HG03439 (cell line): ENCODE measurements around the gene SLC9A5.

Experiments used
- ATAC-seq: cut with Tn5 transposase; IDR thresholded peaks from one replicate; pipeline ENCODE4 v1.9.1; 2021; ENCODE audit warnings: mild to moderate bottlenecking, moderate library complexity; ENCODE audit not compliant: unreplicated experiment

SLC9A5 gene

GRCh38 chr16:67280090-67281015 is 31.6 kb downstream of the SLC9A5 start:
- no peak for ATAC-seq

GRCh38 chr16:67281536-67282446 is 33.0 kb downstream of the SLC9A5 start:
- no peak for ATAC-seq

- ATAC-seq, result no peak
Observed at GRCh38 chr16:67282447-67282805, 33.6 kb downstream of the SLC9A5 start.

GRCh38 chr16:67283039-67283825 is 34.5 kb downstream of the SLC9A5 start:
- ATAC-seq, result no peak

DNA sequence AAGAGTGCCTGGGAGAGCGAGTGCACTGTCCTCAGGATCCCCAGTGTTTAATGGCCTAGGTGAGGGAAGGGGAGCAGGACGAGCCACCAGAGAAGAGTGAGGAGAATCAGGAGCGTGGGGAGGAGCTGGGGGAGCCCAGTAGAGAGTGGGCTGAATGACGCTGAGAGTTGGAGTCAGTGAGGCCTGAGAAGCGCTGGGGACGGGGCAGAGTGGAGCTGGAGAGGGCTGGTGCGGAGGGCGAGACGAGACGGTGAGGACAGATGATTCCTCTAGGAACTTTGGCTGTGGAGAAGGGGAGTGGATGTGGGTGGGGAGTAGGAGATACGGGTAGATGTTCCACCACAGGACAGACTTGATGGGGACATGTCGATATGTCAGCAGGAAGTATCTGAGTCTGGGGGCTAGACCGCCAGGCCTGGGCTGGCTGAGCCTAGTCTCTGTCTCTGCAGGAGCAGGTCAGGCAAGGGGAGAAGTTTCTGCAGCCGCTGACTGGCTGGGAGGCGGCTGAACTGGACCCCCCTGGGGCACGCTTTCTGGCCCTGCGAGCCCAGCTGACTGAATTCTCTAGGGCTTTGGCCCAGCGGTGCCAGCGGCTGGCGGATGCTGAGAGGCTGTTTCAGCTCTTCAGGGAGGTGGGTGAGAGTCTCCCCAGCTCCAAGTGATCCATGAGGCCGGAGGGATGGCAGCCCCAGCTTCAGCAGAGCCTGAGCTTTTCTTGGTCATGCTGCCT is 35.2 kb downstream of the SLC9A5 start:
- ATAC-seq, result no peak

DNA sequence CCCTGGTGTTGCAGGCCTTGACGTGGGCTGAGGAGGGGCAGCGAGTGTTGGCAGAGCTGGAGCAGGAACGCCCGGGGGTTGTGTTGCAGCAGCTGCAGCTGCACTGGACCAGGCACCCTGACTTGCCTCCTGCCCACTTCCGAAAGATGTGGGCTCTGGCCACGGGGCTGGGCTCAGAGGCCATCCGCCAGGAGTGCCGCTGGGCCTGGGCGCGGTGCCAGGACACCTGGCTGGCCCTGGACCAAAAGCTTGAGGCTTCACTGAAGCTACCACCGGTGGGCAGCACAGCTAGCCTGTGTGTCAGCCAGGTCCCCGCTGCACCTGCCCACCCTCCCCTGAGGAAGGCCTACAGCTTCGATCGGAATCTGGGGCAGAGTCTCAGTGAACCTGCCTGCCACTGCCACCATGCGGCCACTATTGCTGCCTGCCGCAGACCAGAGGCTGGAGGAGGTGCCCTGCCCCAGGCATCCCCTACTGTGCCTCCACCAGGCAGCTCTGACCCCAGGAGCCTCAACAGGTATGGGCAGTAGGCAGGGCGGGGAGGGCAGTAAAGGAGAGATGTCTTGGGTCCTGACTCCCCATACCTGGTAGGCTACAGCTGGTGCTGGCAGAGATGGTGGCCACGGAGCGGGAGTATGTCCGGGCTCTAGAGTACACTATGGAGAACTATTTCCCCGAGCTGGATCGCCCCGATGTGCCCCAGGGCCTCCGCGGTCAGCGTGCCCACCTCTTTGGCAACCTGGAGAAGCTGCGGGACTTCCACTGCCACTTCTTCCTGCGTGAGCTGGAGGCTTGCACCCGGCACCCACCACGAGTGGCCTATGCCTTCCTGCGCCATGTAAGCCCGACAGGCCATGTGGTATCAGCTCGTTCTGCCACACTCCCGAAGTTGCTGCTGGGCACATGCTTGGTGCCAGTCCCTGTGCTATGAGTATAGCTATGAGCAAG is 36.2 kb downstream of the SLC9A5 start:
- ATAC-seq, result no peak

- ATAC-seq, result no peak
Observed at GRCh38 chr16:67286441-67287235, 37.9 kb downstream of the SLC9A5 start.

- no peak for ATAC-seq
Observed at GRCh38 chr16:67287960-67288359, 39.2 kb downstream of the SLC9A5 start.

DNA sequence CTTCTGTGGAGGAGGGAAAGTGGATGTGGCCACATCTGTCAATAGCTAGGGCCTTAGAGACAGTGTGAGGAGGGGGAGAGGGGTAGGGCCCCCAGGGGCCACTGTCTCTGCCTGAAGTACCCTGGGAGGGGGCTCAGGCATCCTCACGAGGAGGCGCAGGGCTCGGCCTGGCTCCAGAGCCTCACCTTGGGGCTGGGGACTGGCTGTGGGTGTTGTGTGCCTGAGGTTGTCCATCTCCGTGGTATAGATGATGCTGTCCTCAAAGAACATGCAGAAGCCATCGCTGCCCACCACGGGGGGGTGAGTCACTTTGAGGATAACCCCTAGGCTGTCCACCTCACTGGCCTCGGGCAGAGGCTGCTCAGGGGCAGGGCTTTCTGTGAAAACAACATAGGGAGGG is 42.7 kb downstream of the SLC9A5 start:
- ATAC-seq, result no peak

- no peak for ATAC-seq
Observed at GRCh38 chr16:67294171-67294757, 45.5 kb downstream of the SLC9A5 start.

GRCh38 chr16:67294938-67295361 is 46.2 kb downstream of the SLC9A5 start:
- ATAC-seq, result no peak

DNA sequence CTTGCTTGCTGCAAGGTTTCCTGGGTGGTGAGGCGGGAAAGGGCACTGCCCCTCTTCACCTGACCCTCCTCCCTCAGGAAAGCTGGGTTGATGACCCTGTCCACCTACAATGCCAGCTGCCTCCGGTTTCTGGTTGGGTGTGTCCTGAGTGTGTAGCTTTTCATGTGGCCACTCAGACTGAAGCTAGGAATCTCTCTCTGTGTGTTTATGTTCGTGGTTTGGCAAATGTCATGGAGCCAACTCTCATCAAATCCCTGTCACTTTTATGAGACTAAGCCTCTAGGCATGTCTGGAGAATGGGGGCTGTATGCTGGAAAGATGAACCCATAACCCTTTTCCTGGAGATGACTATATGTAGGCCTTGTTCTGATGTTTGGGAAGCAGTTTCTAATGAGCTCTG is 47.6 kb downstream of the SLC9A5 start:
- ATAC-seq, result no peak

DNA sequence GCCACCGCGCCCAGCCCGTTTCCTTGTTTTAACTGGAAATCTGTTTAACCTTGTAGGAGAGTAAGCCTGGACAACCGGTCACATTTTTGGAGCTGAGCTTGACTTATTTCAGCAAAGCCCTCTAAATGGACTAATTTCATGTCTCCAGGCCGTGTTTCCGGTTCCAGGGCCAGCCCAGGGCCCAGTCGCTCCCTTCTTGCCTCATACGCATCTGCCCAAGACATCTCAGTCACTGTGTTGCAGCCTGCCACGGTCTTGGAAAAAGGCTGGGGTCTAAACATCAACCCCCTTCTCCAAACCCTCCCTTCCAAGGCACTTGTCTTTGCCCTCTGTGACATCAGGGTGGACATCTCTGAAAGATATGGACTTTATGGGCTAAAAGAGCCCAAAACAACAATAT is 49.5 kb downstream of the SLC9A5 start:
- no peak for ATAC-seq

DNA sequence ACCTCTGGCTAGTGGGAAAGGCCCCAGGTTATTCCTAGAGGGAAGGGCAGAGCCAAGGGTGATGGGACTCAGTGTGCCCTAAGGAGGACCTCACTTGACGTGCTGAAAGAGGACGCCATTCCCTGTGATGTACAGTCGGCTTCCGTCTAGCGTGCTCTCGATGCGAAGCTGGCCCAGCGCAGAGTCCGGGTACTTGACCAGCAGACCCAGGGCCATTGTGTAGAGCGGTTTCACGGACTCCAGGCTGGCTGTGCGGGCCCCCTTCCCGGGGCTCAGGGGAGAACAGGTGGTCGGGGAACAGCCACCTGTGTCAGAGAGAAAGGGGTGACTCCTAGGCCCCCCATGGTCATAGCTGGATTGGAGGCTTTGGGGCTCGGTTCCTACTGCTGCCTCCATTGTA is 50.5 kb downstream of the SLC9A5 start:
- ATAC-seq, result no peak

- no peak for ATAC-seq
Observed at GRCh38 chr16:67301080-67301782, 52.5 kb downstream of the SLC9A5 start.

GRCh38 chr16:67302076-67302475 is 53.3 kb downstream of the SLC9A5 start:
- no peak for ATAC-seq

DNA sequence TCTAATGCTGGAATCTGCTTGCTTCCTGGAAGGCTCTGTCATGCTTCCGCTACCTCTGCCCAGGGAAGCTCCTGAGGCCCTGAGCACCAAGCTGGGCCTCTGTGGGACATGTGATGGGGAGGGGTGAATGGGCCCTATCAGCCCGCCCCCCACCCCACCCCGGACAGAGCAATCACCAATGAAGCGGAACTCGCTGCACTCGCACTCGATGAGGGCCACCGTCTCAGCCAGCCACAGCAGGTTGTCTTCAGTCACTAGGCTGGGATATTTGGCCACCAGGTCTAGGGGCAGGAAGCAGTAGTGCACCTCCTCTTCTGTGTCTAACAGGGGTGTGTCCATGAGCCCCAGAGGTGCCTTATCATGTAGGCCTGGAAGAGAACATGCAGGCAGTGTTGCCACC is 54.2 kb downstream of the SLC9A5 start:
- ATAC-seq, result no peak
